T-helper 22 cell (primary cell): Measurements from ENCODE around the gene TSC22D3.
"Not testable (repeated sequence)": the region's sequence is repeated elsewhere in the genome, so short reads cannot be mapped to it uniquely, and the experiment has no call there.

ENCODE experiments used
- DNase-seq: peaks from one replicate; pipeline ENCODE4 v3.0.0-alpha.2; 2020; ENCODE audit warnings: low read depth

Gene TSC22D3

DNA sequence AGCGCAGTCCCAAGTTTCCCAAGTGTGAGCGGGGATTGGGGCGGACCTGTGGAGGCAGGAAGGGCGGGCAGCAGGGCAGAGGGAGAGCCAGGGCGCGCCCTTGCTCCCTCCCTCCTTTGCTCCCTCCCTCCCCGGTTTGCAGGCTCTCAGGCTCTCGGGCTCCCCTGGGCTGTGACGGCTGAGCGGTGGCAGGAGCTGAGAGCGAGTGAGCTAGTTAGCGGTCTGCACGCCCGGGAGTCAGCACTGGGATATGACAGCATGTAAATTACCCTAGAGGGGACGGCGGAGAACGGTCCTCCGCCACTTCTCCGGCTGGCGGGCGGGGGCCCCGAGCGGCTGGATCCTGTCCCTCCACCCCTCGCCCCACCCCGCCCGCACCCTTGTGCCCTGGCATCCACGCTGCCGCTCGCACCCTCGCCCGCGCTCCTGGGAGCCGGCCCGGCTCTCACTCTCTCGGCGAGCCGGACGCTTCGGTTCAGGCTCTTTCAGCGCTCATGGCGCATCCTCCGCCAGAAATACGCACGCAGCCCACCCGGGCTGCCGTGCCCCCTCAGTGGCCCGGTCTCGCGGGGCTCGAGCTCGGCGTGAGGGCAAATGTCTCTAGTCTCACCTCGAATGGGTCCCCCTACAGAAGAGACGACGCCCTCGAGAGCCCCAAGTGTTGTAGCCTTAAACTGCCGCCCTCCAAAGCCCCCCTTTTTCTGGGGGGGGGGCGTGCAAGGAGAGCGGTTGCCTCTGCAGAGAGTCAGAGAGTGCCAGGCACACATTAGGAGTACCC, at the start of gene TSC22D3:
Gene TSC22D3, minus strand, starts transcription at position 54 of the 778 bp plus-strand sequence. CDS start 368 bp downstream, outside the sequence.
- DNase-seq, result peak; percentile 46

DNA sequence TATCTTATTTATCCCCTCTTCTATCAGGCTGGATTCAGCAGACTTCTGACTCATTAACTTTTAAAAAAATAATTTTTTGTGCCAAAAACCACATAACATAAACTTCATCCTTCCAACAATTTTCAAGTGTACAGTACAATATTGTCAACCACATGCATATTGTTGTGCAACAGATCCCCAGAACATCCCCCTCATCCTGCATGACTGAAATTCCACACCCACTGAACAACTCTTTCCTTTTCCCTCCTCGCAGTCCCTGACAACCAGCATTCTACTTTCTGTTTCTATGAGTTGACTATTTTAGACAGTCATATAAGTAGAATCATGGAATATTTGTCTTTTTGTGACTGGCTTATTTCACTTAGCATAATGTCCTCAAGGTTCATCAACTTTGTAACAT, 47.9 kb upstream of the TSC22D3 start:
- DNase-seq, result no peak

GRCh38 chrX:107823042-107823441, 47.5 kb upstream of the TSC22D3 start:
- DNase-seq, result no peak

GRCh38 chrX:107818900-107819521, 43.4 kb upstream of the TSC22D3 start:
- DNase-seq, result no peak

- not testable (repeated sequence) for DNase-seq
These were observed 34.5 kb upstream of the TSC22D3 start for GRCh38 chrX:107810053-107810452.

GRCh38 chrX:107805179-107805578, 29.6 kb upstream of the TSC22D3 start:
- no peak for DNase-seq

- no peak for DNase-seq
These were observed 28.8 kb upstream of the TSC22D3 start for GRCh38 chrX:107804427-107804826.

GRCh38 chrX:107787827-107788226, 12.2 kb upstream of the TSC22D3 start:
- DNase-seq, result no peak

DNA sequence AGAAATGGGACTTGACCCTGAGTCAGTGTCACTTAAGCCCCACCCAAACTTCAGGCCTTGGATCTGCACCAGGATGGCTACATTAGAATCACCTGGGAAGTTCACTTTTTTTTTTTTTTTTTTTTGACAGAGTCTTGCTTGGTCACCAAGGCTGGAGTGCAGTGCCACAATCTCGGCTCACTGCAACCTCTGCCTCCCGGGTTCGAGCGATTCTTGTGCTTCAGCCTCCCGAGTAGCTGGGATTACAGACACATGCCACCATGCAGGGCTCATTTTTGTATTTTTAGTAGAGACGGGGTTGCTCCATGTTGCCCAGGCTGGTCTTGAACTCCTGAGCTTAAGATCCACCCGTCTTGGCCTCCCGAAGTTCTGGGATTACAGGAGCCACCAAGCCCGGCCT, 4.9 kb upstream of the TSC22D3 start:
- no peak for DNase-seq

GRCh38 chrX:107777536-107777832, 1.9 kb upstream of the TSC22D3 start, which contains the start of gene NCBP2L:
Gene NCBP2L (plus strand): TSS chrX:107777733. CDS start chrX:107794221, 16,488 bp downstream.
- DNase-seq, result no peak

- peak; percentile 58 for DNase-seq
These were observed 1.3 kb upstream of the TSC22D3 start for GRCh38 chrX:107776649-107777535.

GRCh38 chrX:107775000-107775733, 420 bp downstream of the TSC22D3 start:
- no peak for DNase-seq

GRCh38 chrX:107773906-107774435, 1.6 kb downstream of the TSC22D3 start:
- no peak for DNase-seq

- no peak for DNase-seq
These were observed 2.4 kb downstream of the TSC22D3 start for GRCh38 chrX:107773206-107773605.

- no peak for DNase-seq
These were observed 5.8 kb downstream of the TSC22D3 start for GRCh38 chrX:107769581-107770317.

- no peak for DNase-seq
These were observed 7.5 kb downstream of the TSC22D3 start for GRCh38 chrX:107768051-107768450.

GRCh38 chrX:107766470-107767150, 9.0 kb downstream of the TSC22D3 start:
- no peak for DNase-seq

- DNase-seq, result no peak
These were observed 10.6 kb downstream of the TSC22D3 start for GRCh38 chrX:107764845-107765608.

GRCh38 chrX:107763647-107764046, 11.9 kb downstream of the TSC22D3 start:
- DNase-seq, result no peak
